HG03439 (cell line): ENCODE results near the gene CD163.
"Not testable (repeated sequence)": the region's sequence is repeated elsewhere in the genome, so short reads cannot be mapped to it uniquely, and the experiment has no call there.

ENCODE experiments used
- ATAC-seq: cut with Tn5 transposase; IDR thresholded peaks from one replicate; pipeline ENCODE4 v1.9.1; 2021; ENCODE audit warnings: mild to moderate bottlenecking, moderate library complexity; ENCODE audit not compliant: unreplicated experiment

The CD163 gene

GRCh38 chr12:7503686-7504415 is at the start of gene CD163:
Gene CD163, minus strand, starts transcription at chr12:7503777. Its CDS starts 87 bp downstream, at chr12:7503690.
- no peak for ATAC-seq

- no peak for ATAC-seq
Measured at GRCh38 chr12:7542813-7543212, 39.2 kb upstream of the CD163 start.

GRCh38 chr12:7542046-7542445 is 38.5 kb upstream of the CD163 start:
- no peak for ATAC-seq

- ATAC-seq, result no peak
Measured at GRCh38 chr12:7514416-7514815, 10.8 kb upstream of the CD163 start.

- no peak for ATAC-seq
Measured at GRCh38 chr12:7512553-7512952, 9.0 kb upstream of the CD163 start.

GRCh38 chr12:7509793-7510470 is 6.4 kb upstream of the CD163 start:
- ATAC-seq, result not testable (repeated sequence)

- no peak for ATAC-seq
Measured at GRCh38 chr12:7502612-7503011, 965 bp downstream of the CD163 start.

- no peak for ATAC-seq
Measured at GRCh38 chr12:7501031-7501588, 2.5 kb downstream of the CD163 start.

GRCh38 chr12:7499636-7500035 is 3.9 kb downstream of the CD163 start:
- no peak for ATAC-seq

- ATAC-seq, result no peak
Measured at GRCh38 chr12:7498809-7499208, 4.8 kb downstream of the CD163 start.

- ATAC-seq, result no peak
Measured at GRCh38 chr12:7497661-7498060, 5.9 kb downstream of the CD163 start.

- no peak for ATAC-seq
Measured at GRCh38 chr12:7496451-7496850, 7.1 kb downstream of the CD163 start.

GRCh38 chr12:7495136-7495535 is 8.4 kb downstream of the CD163 start:
- no peak for ATAC-seq

- no peak for ATAC-seq
Measured at GRCh38 chr12:7493006-7493405, 10.6 kb downstream of the CD163 start.

- ATAC-seq, result no peak
Measured at GRCh38 chr12:7486512-7486911, 17.1 kb downstream of the CD163 start.

GRCh38 chr12:7485095-7485494 is 18.5 kb downstream of the CD163 start:
- ATAC-seq, result no peak

GRCh38 chr12:7483343-7483742 is 20.2 kb downstream of the CD163 start:
- ATAC-seq, result no peak

GRCh38 chr12:7479771-7480170 is 23.8 kb downstream of the CD163 start:
- ATAC-seq, result no peak

GRCh38 chr12:7472060-7472459 is 31.5 kb downstream of the CD163 start:
- ATAC-seq, result no peak

GRCh38 chr12:7460375-7461259 is 43.0 kb downstream of the CD163 start:
- ATAC-seq, result no peak

- ATAC-seq, result no peak
Measured at GRCh38 chr12:7459973-7460372, 43.6 kb downstream of the CD163 start.
